Fibroblast of lung (primary cell): ENCODE results near the gene ABCA2. TPM values are rescaled to one million over a fixed set of nuclear protein-coding genes. Genes with fewer than 3 reads are reported as not detected.
"Not testable (repeated sequence)": the region's sequence is repeated elsewhere in the genome, so short reads cannot be mapped to it uniquely, and the experiment has no call there.

Experiments used
- DNase-seq, 2 donors: peaks; one replicate each; pipeline versions ENCODE4 v3.0.0 to v3.0.0-alpha.2; 2010; ENCODE audit warnings: low read depth in 2 of 2
- H2AFZ ChIP-seq: 2 replicates; pipeline ENCODE4 v1.5.1; 2012; ENCODE audit warnings: low read length, control low read depth, inconsistent platforms
- H3K27ac ChIP-seq: 2 replicates; pipeline ENCODE4 v1.5.1; 2011; ENCODE audit warnings: low read length, control low read depth; ENCODE audit not compliant: insufficient read depth
- H3K27me3 ChIP-seq: 2 replicates; pipeline ENCODE4 v1.5.1; 2011; ENCODE audit warnings: mild to moderate bottlenecking, low read length; ENCODE audit not compliant: control insufficient read depth, insufficient read depth
- H3K36me3 ChIP-seq: 2 replicates; pipeline ENCODE4 v1.5.1; 2011; ENCODE audit warnings: low read length; ENCODE audit not compliant: control insufficient read depth, insufficient read depth
- H3K4me1 ChIP-seq: 2 replicates; pipeline ENCODE4 v1.5.1; 2011; ENCODE audit warnings: low read length; ENCODE audit not compliant: control insufficient read depth, insufficient read depth; ENCODE audit errors: extremely low read depth
- H3K4me2 ChIP-seq: 2 replicates; pipeline ENCODE4 v1.5.1; 2011; ENCODE audit warnings: low read length, control low read depth; ENCODE audit not compliant: insufficient read depth; ENCODE audit errors: extremely low read depth
- H3K4me3 ChIP-seq, 4 experiments: fragments of 200-600 bp in 1 of 4; sonication (generic) in 1 of 4; replicated peaks in 1 of 4; 2 replicates each; pipeline ENCODE4 v1.5.1; 2011 to 2016; ENCODE audit warnings: low read length in 4 of 4, low read depth in 3 of 4, mild to moderate bottlenecking in 3 of 4, control low read depth in 2 of 4, inconsistent platforms in 1 of 4, mixed read lengths in 1 of 4; ENCODE audit not compliant: insufficient read depth in 1 of 4; ENCODE audit errors: control extremely low read depth in 1 of 4
- H3K79me2 ChIP-seq: 2 replicates; pipeline ENCODE4 v1.5.1; 2012; ENCODE audit warnings: mild to moderate bottlenecking, low read length, inconsistent platforms; ENCODE audit not compliant: control insufficient read depth, insufficient read depth
- H3K9ac ChIP-seq: 2 replicates; pipeline ENCODE4 v1.5.1; 2011; ENCODE audit warnings: mild to moderate bottlenecking, low read length, control low read depth; ENCODE audit not compliant: insufficient read depth
- H3K9me3 ChIP-seq: 2 replicates; pipeline ENCODE4 v1.5.1; 2012; ENCODE audit warnings: low read depth, low read length; ENCODE audit not compliant: control insufficient read depth, insufficient read depth
- H4K20me1 ChIP-seq: 2 replicates; pipeline ENCODE4 v1.5.1; 2011; ENCODE audit warnings: low read length; ENCODE audit not compliant: control insufficient read depth, insufficient read depth; ENCODE audit errors: extremely low read depth
- CTCF ChIP-seq, 2 donors: IDR thresholded peaks in 1 of 2; conservative IDR thresholded peaks in 1 of 2; 1 replicate in 1 of 2; 2 replicates in 1 of 2; pipeline ENCODE4 v1.5.1; 2011 to 2012; ENCODE audit warnings: low read length in 2 of 2, control low read depth in 1 of 2, inconsistent platforms in 1 of 2, low read depth in 1 of 2, mild to moderate bottlenecking in 1 of 2
- EZH2 ChIP-seq: IDR thresholded peaks from 2 replicates; pipeline ENCODE4 v1.5.1; 2012; ENCODE audit warnings: low read length, control low read depth, mild to moderate bottlenecking; ENCODE audit errors: missing control alignments
- polyA plus RNA-seq, 2 donors: library from polyadenylated mRNA; depleted of rRNA in 1 of 2; stranded (reverse) in 1 of 2; unstranded in 1 of 2; fragments of >200 nt; gene quantifications; 2 replicates each; pipeline ENCODE4 v1.2.1, GENCODE V29; 2011 to 2012; ENCODE audit warnings: missing spikeins in 1 of 2
- total RNA-seq: library from RNA; depleted of rRNA; stranded (reverse); fragments of >200 nt; gene quantifications from 2 replicates; pipeline ENCODE4 v1.2.1, GENCODE V29; 2014

The ABCA2 gene
- total and polyA plus RNA-seq, 2 donors (not counting 1 experiment from before 2014, with no cell fraction given), result 8.5 to 21.8 TPM

GRCh38 chr9:137006116-137007003 is 21.7 kb downstream of the ABCA2 start:
- no peaks in the 10 kb centered on the region for H3K9me3 ChIP-seq
- DNase-seq, result peak in 1 of 2 donors; percentile 54
- no peaks in the 10 kb centered on the region for H3K27me3 ChIP-seq
- no peaks in the 10 kb centered on the region for H4K20me1 ChIP-seq
- H3K4me3 ChIP-seq, result no peak overlapping the region
- no peak overlapping the region for H3K9ac ChIP-seq
- H2AFZ ChIP-seq, result no peak overlapping the region
- H3K4me2 ChIP-seq, result no peak overlapping the region
- no peaks in the 10 kb centered on the region for H3K79me2 ChIP-seq
- H3K36me3 ChIP-seq, result peaks cover 4% of the 10 kb centered on the region
- no peak overlapping the region for H3K27ac ChIP-seq
- H3K4me1 ChIP-seq, result peaks cover 8% of the 10 kb centered on the region
- TF ChIP-seq CTCF (conservative IDR thresholded peaks at IDR 0.05 in 1 of 2, IDR thresholded peaks at IDR 0.05 in 1 of 2; ENCODE audit: low read depth in 1 of 2, low read length in 2 of 2) (no peak), EZH2 (no peak)

GRCh38 chr9:137004285-137004684 is 23.8 kb downstream of the ABCA2 start:
- not testable (repeated sequence) for H3K79me2 ChIP-seq, H3K36me3 ChIP-seq, H4K20me1 ChIP-seq, DNase-seq, H3K9me3 ChIP-seq, H3K4me2 ChIP-seq, H3K9ac ChIP-seq, H3K4me3 ChIP-seq, H3K27me3 ChIP-seq, H2AFZ ChIP-seq, H3K27ac ChIP-seq
- H3K4me1 ChIP-seq, result peaks cover 13% of the 10 kb centered on the region
- TF ChIP-seq CTCF (conservative IDR thresholded peaks at IDR 0.05 in 1 of 2, IDR thresholded peaks at IDR 0.05 in 1 of 2; ENCODE audit: low read depth in 1 of 2, low read length in 2 of 2), result peak in 1 of 2 donors; percentile 31

GRCh38 chr9:137002646-137003041 is 25.4 kb downstream of the ABCA2 start:
- DNase-seq, result no peak
- Histone ChIP-seq H3K79me2 (no peaks in the 10 kb centered on the region), H3K9me3 (no peaks in the 10 kb centered on the region), H2AFZ (no peak overlapping the region), H3K4me2 (no peak overlapping the region), H3K27ac (no peak overlapping the region), H4K20me1 (no peaks in the 10 kb centered on the region), H3K4me3 (no peak overlapping the region), H3K9ac (no peak overlapping the region), H3K4me1 (peaks cover 19% of the 10 kb centered on the region), H3K36me3 (no peaks in the 10 kb centered on the region), H3K27me3 (no peaks in the 10 kb centered on the region)
- TF ChIP-seq EZH2, result no peak
- TF ChIP-seq CTCF (conservative IDR thresholded peaks at IDR 0.05 in 1 of 2, IDR thresholded peaks at IDR 0.05 in 1 of 2; ENCODE audit: low read depth in 1 of 2, low read length in 2 of 2), result no peak
